Measurements from ENCODE around the gene AXL. TPM values are rescaled to one million over a fixed set of nuclear protein-coding genes. Genes with fewer than 3 reads are reported as not detected.
"Not testable (repeated sequence)": the region's sequence is repeated elsewhere in the genome, so short reads cannot be mapped to it uniquely, and the experiment has no call there.

The AXL gene
- total RNA-seq, 1 donor, result 305 TPM

- TF ChIP-seq, protein P1, sequence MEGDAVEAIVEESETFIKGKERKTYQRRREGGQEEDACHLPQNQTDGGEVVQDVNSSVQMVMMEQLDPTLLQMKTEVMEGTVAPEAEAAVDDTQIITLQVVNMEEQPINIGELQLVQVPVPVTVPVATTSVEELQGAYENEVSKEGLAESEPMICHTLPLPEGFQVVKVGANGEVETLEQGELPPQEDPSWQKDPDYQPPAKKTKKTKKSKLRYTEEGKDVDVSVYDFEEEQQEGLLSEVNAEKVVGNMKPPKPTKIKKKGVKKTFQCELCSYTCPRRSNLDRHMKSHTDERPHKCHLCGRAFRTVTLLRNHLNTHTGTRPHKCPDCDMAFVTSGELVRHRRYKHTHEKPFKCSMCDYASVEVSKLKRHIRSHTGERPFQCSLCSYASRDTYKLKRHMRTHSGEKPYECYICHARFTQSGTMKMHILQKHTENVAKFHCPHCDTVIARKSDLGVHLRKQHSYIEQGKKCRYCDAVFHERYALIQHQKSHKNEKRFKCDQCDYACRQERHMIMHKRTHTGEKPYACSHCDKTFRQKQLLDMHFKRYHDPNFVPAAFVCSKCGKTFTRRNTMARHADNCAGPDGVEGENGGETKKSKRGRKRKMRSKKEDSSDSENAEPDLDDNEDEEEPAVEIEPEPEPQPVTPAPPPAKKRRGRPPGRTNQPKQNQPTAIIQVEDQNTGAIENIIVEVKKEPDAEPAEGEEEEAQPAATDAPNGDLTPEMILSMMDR (IDR thresholded peaks at IDR 0.05; ENCODE audit: insufficient read depth, low read length), result no peak
- peak overlapping the region; percentile 57 for H3K4me3 ChIP-seq (ENCODE audit: low read depth, low read length)
Observed at GRCh38 chr19:41226874-41227390, 7.9 kb downstream of the AXL start.

GRCh38 chr19:41228486-41228885, 9.5 kb downstream of the AXL start:
- TF ChIP-seq, protein P1 (IDR thresholded peaks at IDR 0.05; ENCODE audit: insufficient read depth, low read length), result no peak
- no peak for DNase-seq (ENCODE audit: low read depth)
- H3K4me3 ChIP-seq (ENCODE audit: low read depth, low read length), result no peak overlapping the region

More at GRCh38 chr19:41226874-41227390, 7.9 kb downstream of the AXL start:
- no peak for DNase-seq (ENCODE audit: low read depth)

GRCh38 chr19:41229338-41229737, 10.3 kb downstream of the AXL start:
- peak; percentile 52 for DNase-seq (ENCODE audit: low read depth)
- H3K4me3 ChIP-seq (ENCODE audit: low read depth, low read length), result not testable (repeated sequence)

GRCh38 chr19:41230067-41230857, 11.2 kb downstream of the AXL start:
- no peak for DNase-seq (ENCODE audit: low read depth)
- TF ChIP-seq, protein P1 (IDR thresholded peaks at IDR 0.05; ENCODE audit: insufficient read depth, low read length), result no peak

GRCh38 chr19:41232686-41233085, 13.7 kb downstream of the AXL start:
- H3K4me3 ChIP-seq (ENCODE audit: low read depth, low read length), result no peak overlapping the region
- DNase-seq (ENCODE audit: low read depth), result no peak
- TF ChIP-seq, protein P1 (IDR thresholded peaks at IDR 0.05; ENCODE audit: insufficient read depth, low read length), result no peak

More at GRCh38 chr19:41230067-41230857, 11.2 kb downstream of the AXL start:
- H3K4me3 ChIP-seq (ENCODE audit: low read depth, low read length), result no peak overlapping the region

DNA sequence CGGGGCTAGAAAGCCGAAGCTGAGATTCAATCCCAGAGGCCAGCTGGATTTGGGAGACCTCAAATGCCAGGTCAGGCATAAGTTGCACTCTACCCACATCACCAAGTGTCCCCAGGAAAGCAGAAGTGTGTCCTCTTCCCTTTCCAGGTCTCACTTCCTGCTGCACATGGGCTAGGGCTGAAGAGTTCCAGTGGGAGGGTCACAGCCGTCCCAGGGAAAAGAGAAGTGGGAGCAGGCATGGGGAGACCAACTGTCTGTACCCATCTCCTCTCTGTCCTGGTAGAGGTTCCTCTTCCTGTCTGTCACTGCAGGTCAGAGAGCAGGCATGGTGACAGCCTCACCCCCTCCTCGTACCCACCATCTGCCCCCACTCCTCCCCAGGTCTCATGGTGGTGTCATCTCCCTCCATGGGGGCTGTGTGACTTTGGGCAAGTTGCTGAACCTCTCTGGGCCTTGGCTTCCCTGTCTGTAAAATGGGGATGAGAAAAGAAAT, 14.8 kb downstream of the AXL start:
- DNase-seq (ENCODE audit: low read depth), result no peak
- no peak overlapping the region for H3K4me3 ChIP-seq (ENCODE audit: low read depth, low read length)
- TF ChIP-seq, protein P1 (IDR thresholded peaks at IDR 0.05; ENCODE audit: insufficient read depth, low read length), result no peak

DNA sequence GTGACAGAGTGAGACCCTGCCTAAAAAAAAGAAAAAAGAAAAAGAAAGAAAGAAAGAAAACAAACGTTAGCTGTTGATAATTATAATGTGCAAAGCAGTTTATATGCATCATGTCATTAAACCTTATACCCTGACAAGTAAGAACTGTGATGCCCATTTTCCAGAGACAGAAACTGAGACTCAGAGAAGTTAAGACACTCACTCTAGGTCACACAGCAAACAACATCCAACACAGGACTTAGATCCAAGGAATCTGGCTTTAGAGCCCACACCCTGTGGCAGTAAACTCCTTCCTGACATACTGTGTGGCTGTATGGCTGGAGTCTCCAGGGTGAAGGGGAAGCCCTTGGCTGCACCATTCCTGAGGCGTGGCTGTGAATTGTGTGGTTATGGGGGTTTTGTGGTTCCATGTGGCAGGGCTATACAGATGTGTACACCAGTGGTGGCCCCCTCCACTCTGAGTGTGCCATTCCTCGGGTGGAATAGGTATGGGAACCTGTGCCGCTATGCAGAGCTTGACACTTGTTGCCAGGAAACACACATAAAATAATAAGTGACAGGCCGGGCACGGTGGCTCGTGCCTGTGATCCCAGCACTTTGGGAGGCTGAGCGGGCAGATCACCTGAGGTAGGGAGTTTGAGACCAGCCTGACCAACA, 15.6 kb downstream of the AXL start:
- TF ChIP-seq, protein P1 (IDR thresholded peaks at IDR 0.05; ENCODE audit: insufficient read depth, low read length), result no peak
- no peak for DNase-seq (ENCODE audit: low read depth)
- H3K4me3 ChIP-seq (ENCODE audit: low read depth, low read length), result no peak overlapping the region
